HL-60 (cell line): ENCODE measurements around the gene CACNA2D3.

Source experiments
- DNase-seq, 2 experiments: peaks; one replicate each; pipeline ENCODE4 v3.0.0-alpha.2; 2010 to 2020; ENCODE audit warnings: low read depth in 1 of 2, low spot score in 1 of 2
- H3K27ac ChIP-seq: fragments of 250-450 bp; sonication (Bioruptor Pico); replicated peaks from 2 replicates; pipeline ENCODE4 v1.5.1; 2020; ENCODE audit warnings: mild to moderate bottlenecking, moderate library complexity
- H3K27me3 ChIP-seq: fragments of 250-450 bp; sonication (Bioruptor Pico); 2 replicates; pipeline ENCODE4 v1.5.1; 2021; ENCODE audit warnings: mild to moderate bottlenecking, moderate library complexity; ENCODE audit not compliant: insufficient read depth, poor library complexity, severe bottlenecking
- H3K4me3 ChIP-seq: replicated peaks from 2 replicates; pipeline ENCODE4 v1.5.1; 2011; ENCODE audit warnings: mild to moderate bottlenecking, control low read depth, low read length; ENCODE audit not compliant: insufficient read depth
- GABPA ChIP-seq: IDR thresholded peaks from 2 replicates; pipeline ENCODE4 v1.6.1; 2012; ENCODE audit warnings: low read depth
- POLR2AphosphoS5 ChIP-seq: IDR thresholded peaks from 2 replicates; pipeline ENCODE4 v1.6.1; 2012; ENCODE audit warnings: low read depth
- REST ChIP-seq: IDR thresholded peaks from 2 replicates; pipeline ENCODE4 v1.6.1; 2012; ENCODE audit warnings: low read depth; ENCODE audit not compliant: insufficient replicate concordance
- SPI1 ChIP-seq: IDR thresholded peaks from 2 replicates; pipeline ENCODE4 v1.6.1; 2012; ENCODE audit warnings: low read depth, mild to moderate bottlenecking, borderline replicate concordance
- TF ChIP-seq, protein P1 (sequence below): IDR thresholded peaks from one replicate; pipeline ENCODE4 v1.5.1; 2011; ENCODE audit warnings: low read length, control low read depth, inconsistent platforms; ENCODE audit not compliant: insufficient read depth

CACNA2D3 gene

GRCh38 chr3:55014906-55015305 is 892.6 kb downstream of the CACNA2D3 start:
- Histone ChIP-seq H3K27ac (no peak overlapping the region), H3K4me3 (no peak overlapping the region), H3K27me3 (no peaks in the 10 kb centered on the region)
- no peak for DNase-seq
- TF ChIP-seq, protein P1, sequence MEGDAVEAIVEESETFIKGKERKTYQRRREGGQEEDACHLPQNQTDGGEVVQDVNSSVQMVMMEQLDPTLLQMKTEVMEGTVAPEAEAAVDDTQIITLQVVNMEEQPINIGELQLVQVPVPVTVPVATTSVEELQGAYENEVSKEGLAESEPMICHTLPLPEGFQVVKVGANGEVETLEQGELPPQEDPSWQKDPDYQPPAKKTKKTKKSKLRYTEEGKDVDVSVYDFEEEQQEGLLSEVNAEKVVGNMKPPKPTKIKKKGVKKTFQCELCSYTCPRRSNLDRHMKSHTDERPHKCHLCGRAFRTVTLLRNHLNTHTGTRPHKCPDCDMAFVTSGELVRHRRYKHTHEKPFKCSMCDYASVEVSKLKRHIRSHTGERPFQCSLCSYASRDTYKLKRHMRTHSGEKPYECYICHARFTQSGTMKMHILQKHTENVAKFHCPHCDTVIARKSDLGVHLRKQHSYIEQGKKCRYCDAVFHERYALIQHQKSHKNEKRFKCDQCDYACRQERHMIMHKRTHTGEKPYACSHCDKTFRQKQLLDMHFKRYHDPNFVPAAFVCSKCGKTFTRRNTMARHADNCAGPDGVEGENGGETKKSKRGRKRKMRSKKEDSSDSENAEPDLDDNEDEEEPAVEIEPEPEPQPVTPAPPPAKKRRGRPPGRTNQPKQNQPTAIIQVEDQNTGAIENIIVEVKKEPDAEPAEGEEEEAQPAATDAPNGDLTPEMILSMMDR, result no peak
- TF ChIP-seq POLR2AphosphoS5 (no peak), SPI1 (no peak), REST (no peak), GABPA (no peak)

DNA sequence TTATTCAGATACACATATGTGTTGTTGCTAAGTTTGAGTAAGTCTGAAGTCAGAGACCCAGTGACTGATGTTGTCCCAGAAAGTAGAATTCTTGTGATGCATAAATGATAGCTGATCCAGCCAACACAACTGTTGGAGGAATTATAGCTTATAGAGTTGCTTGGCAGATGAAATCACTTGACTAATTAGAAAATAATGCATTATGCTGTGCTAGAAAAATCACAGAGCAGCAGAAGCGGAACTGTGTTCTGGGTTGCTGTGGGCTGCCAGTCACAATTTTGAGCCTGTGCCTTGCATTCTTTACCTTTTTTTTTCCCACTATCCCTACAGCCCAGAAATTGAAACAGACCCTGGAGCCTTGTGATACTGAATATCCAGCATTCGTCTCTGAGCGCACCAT is 895.5 kb downstream of the CACNA2D3 start:
- no peak for TF ChIP-seq REST
- TF ChIP-seq, protein P1, result no peak
- no peak for TF ChIP-seq GABPA
- no peak for TF ChIP-seq POLR2AphosphoS5
- no peak for TF ChIP-seq SPI1
- DNase-seq, result no peak
- Histone ChIP-seq H3K27me3 (no peaks in the 10 kb centered on the region), H3K27ac (no peak overlapping the region), H3K4me3 (no peak overlapping the region)

DNA sequence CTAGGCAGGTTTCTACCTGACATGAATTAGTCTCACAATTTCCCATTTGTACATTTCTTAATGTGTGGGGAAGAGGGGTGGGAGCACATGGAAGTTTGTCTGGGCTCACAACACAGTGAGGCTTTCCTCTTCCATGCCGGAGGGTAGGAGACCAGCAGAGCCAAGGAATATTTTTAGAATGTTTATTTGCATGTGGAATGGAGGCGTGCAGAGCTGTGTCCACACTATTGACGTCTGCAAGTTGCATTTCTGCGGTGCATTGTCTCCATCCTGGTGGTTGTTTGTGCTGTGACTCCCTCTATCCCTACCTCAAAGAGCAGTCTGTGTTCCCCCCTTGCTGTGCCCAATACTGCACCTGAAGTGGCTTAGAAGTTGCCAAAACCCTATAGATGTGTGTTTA is 908.6 kb downstream of the CACNA2D3 start:
- no peaks in the 10 kb centered on the region for H3K27me3 ChIP-seq
- DNase-seq, result no peak
- no peak overlapping the region for H3K27ac ChIP-seq
- TF ChIP-seq, protein P1, result no peak
- TF ChIP-seq POLR2AphosphoS5 (no peak), REST (no peak), SPI1 (no peak), GABPA (no peak)
- no peak overlapping the region for H3K4me3 ChIP-seq
